Measurements from ENCODE around the gene ZC3H12C.
"Not testable (repeated sequence)": the region's sequence is repeated elsewhere in the genome, so short reads cannot be mapped to it uniquely, and the experiment has no call there.

ZC3H12C gene

DNA sequence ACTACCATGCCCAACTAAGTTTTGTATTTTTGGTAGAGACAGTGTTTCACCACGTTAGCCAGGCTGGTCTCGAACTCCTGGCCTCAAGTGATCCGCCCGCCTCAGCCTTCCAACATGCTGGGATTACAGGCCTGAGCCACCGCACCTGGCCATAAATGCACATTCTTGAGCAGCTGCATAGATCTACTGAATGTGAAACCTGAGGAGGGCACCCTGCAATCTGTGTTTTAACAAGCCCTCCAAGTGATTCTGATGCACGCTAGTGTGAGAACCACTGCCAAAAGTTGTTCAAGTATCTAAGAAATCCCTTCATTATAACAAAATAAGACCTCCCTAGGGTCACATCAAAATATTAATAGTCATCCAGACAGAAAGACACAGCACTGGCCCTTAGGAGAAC lies 113.9 kb downstream of the ZC3H12C start:
- no peak for DNase-seq (ENCODE audit: low read depth)
- TF ChIP-seq, protein P1, sequence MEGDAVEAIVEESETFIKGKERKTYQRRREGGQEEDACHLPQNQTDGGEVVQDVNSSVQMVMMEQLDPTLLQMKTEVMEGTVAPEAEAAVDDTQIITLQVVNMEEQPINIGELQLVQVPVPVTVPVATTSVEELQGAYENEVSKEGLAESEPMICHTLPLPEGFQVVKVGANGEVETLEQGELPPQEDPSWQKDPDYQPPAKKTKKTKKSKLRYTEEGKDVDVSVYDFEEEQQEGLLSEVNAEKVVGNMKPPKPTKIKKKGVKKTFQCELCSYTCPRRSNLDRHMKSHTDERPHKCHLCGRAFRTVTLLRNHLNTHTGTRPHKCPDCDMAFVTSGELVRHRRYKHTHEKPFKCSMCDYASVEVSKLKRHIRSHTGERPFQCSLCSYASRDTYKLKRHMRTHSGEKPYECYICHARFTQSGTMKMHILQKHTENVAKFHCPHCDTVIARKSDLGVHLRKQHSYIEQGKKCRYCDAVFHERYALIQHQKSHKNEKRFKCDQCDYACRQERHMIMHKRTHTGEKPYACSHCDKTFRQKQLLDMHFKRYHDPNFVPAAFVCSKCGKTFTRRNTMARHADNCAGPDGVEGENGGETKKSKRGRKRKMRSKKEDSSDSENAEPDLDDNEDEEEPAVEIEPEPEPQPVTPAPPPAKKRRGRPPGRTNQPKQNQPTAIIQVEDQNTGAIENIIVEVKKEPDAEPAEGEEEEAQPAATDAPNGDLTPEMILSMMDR (IDR thresholded peaks at IDR 0.05; ENCODE audit: low read depth, low read length): no peak
- TF ChIP-seq POLR2A (IDR thresholded peaks at IDR 0.05; ENCODE audit: extremely low read depth, insufficient read length): no peak
- TF ChIP-seq, protein P2, sequence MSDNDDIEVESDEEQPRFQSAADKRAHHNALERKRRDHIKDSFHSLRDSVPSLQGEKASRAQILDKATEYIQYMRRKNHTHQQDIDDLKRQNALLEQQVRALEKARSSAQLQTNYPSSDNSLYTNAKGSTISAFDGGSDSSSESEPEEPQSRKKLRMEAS (IDR thresholded peaks at IDR 0.05; ENCODE audit: low read depth, low read length): no peak
- no peak for TF ChIP-seq MYC (IDR thresholded peaks at IDR 0.05; ENCODE audit: low read depth, low read length)
- H3K4me3 ChIP-seq (ENCODE audit: low read depth, low read length): no peak overlapping the region

DNA sequence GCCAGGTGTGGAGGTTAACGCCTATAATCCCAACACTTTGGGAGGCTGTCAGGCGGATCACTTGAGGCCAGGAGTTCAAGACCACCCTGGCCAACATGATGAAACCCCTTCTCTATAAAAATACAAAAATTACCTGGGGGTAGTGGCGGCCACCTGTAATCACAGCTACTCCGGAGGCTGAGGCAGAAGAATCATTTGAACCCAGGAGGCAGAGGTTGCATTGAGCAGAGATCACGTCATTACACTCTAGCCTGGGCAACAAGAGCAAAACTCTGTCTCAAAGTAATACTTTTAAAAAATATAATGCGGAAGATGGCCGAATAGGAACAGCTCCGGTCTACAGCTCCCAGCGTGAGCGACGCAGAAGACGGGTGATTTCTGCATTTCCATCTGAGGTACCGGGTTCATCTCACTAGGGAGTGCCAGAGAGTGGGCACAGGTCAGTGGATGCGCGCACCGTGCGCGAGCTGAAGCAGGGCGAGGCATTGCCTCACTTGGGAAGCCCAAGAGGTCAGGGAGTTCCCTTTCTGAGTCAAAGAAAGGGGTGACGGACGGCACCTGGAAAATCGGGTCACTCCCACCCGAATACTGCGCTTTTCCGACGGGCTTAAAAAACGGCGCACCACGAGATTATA lies 115.6 kb downstream of the ZC3H12C start:
- H3K4me3 ChIP-seq (ENCODE audit: low read depth, low read length): peak overlapping the region; percentile 28
- peak; percentile 30 for DNase-seq (ENCODE audit: low read depth)

DNA sequence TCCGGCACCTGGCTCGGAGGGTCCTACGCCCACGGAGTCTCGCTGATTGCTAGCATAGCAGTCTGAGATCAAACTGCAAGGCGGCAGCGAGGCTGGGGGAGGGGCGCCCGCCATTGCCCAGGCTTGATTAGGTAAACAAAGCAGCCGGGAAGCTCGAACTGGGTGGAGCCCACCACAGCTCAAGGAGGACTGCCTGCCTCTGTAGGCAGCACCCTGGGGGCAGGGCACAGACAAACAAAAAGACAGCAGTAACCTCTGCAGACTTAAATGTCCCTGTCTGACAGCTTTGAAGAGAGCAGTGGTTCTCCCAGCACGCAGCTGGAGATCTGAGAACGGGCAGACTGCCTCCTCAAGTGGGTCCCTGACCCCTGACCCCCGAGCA lies 116.1 kb downstream of the ZC3H12C start:
- not testable (repeated sequence) for DNase-seq (ENCODE audit: low read depth); H3K4me3 ChIP-seq (ENCODE audit: low read depth, low read length)

DNA sequence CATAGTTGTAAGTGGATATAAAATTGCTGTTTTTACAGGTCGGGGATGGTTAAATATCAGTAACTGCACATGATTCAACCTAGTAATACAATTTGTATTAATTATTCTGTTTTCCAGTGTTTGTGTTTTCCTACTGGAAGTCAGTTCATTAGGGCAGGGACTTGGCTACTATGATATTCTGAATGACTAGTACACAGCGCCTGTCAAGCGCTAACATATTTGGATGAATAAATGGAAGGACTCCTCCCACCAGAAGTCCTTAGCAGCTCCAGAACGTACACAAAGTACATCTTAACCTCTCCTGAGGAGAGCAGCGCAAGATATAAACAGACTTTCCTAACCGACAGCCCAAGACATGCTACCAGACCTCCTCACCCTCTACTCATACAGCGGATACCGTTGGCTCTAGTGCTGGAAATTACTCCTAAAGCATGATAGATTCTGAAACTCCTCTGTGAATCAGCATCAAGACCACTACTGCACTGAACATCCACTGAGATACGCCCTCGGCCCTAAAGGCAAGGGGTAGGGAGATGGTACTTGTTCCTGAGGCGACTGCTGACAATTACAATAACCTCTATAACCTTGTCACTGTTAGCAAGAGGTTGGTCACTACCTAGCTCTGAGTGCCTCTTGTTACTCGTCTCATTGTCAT lies 124.2 kb downstream of the ZC3H12C start:
- no peak overlapping the region for H3K4me3 ChIP-seq (ENCODE audit: low read depth, low read length)
- DNase-seq (ENCODE audit: low read depth): no peak
- no peak for TF ChIP-seq POLR2A (IDR thresholded peaks at IDR 0.05; ENCODE audit: extremely low read depth, insufficient read length)
- TF ChIP-seq, protein P1 (IDR thresholded peaks at IDR 0.05; ENCODE audit: low read depth, low read length): no peak
- TF ChIP-seq, protein P2 (IDR thresholded peaks at IDR 0.05; ENCODE audit: low read depth, low read length): no peak
- no peak for TF ChIP-seq MYC (IDR thresholded peaks at IDR 0.05; ENCODE audit: low read depth, low read length)

DNA sequence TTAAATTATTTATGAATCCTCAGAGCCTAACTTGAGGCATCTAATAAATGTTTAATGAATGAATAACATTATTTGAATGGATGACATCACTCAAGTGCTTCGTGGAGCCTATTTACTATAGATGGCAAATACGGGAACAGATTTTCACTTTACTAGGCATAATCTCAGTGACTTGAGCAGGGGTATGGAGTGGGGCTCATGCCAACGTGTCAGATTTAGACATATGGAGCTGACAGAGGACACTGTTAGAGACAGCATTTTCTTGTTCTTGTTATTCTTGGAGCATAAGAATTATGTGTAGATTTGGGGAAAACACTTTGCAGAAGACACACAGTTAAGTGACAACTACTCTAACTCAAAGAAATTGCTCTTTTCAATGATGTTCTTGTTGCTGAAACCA lies 124.7 kb downstream of the ZC3H12C start:
- no peak overlapping the region for H3K4me3 ChIP-seq (ENCODE audit: low read depth, low read length)
- TF ChIP-seq, protein P1 (IDR thresholded peaks at IDR 0.05; ENCODE audit: low read depth, low read length): no peak
- TF ChIP-seq MYC (IDR thresholded peaks at IDR 0.05; ENCODE audit: low read depth, low read length) (no peak), POLR2A (IDR thresholded peaks at IDR 0.05; ENCODE audit: extremely low read depth, insufficient read length) (no peak)
- TF ChIP-seq, protein P2 (IDR thresholded peaks at IDR 0.05; ENCODE audit: low read depth, low read length): no peak
- DNase-seq (ENCODE audit: low read depth): no peak

DNA sequence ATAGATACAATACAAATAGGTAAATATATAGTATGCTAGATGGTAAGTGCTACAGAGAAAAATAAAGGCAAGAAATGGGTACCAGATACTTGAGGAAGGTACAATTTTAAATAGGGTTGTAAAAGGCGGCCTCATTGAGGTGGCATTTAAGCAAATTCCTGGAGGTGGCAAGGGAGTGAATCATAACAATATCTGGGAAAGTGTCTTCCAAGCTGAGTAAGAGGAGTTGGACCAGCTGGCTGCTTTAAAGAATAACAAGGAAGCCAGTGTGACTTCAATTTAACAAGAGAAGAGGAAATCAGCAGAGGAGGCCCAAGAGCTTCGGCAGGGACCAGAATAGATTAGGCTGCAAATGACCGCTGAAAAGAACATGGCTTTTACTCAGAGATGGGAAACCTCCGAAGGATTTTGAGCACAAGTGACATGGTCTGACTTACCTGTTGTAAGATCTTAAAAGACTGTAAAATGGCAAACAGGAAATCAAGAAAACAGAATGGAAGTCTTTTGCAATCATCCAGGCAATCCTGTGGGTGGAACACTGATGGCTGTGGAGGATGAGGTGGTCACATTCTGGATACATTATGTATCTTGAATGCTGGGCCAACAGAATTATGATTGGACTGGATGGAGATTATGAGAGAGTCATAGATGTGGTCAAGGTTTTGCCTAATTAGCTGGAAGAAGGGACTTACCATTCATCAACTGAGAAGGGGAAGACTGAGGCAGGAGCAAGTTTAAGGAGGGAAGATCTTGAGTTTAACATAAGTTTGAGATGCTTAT lies 126.0 kb downstream of the ZC3H12C start:
- no peak for DNase-seq (ENCODE audit: low read depth)
- H3K4me3 ChIP-seq (ENCODE audit: low read depth, low read length): no peak overlapping the region
- TF ChIP-seq, protein P1 (IDR thresholded peaks at IDR 0.05; ENCODE audit: low read depth, low read length): no peak
- TF ChIP-seq POLR2A (IDR thresholded peaks at IDR 0.05; ENCODE audit: extremely low read depth, insufficient read length): no peak
- TF ChIP-seq, protein P2 (IDR thresholded peaks at IDR 0.05; ENCODE audit: low read depth, low read length): no peak
